Activated CD8-positive, alpha-beta T cell treated with anti-CD3 and anti-CD28 coated beads for 36 hours (primary cell): Measurements from ENCODE around the gene OBSCN. TPM values are rescaled to one million over a fixed set of nuclear protein-coding genes. Genes with fewer than 3 reads are reported as not detected.

ENCODE experiments used
- ATAC-seq: fragments of 200-7000 bp; cut with Tn5 transposase; one replicate; pipeline ENCODE4 v1.10.0; 2021; ENCODE audit warnings: mild to moderate bottlenecking, moderate library complexity
- CTCF ChIA-PET: fragments of 350-600 bp; sonication (Branson Sonifier 250); formaldehyde crosslinking; loops from one replicate; lab custom pipeline; 2021; ENCODE audit warnings: antibody characterized with exemption; lab: Charles Lee
- POLR2A ChIA-PET: fragments of 350-600 bp; sonication (Branson Sonifier 250); formaldehyde crosslinking; loops from one replicate; lab custom pipeline; 2021; ENCODE audit warnings: antibody characterized with exemption; lab: Charles Lee
- DNase-seq: peaks from one replicate; pipeline ENCODE4 v3.0.0-alpha.2; 2020
- H3K27ac Mint-ChIP-seq: one replicate; pipeline ENCODE4 v1.8.0; 2021; ENCODE audit warnings: mild to moderate bottlenecking, mixed read lengths
- H3K27me3 Mint-ChIP-seq: one replicate; pipeline ENCODE4 v1.8.0; 2021; ENCODE audit warnings: mixed read lengths
- H3K36me3 Mint-ChIP-seq: one replicate; pipeline ENCODE4 v1.8.0; 2021; ENCODE audit warnings: low read depth, mixed read lengths
- H3K4me1 Mint-ChIP-seq: one replicate; pipeline ENCODE4 v1.8.0; 2021; ENCODE audit warnings: low read depth, mixed read lengths
- H3K4me3 Mint-ChIP-seq: one replicate; pipeline ENCODE4 v1.8.0; 2021; ENCODE audit warnings: mild to moderate bottlenecking, moderate library complexity, mixed read lengths
- H3K9me3 Mint-ChIP-seq: one replicate; pipeline ENCODE4 v1.8.0; 2021; ENCODE audit warnings: mixed read lengths
- CTCF ChIP-seq: fragments of 200-600 bp; IDR thresholded peaks from one replicate; pipeline ENCODE4 v1.8.0; 2022; ENCODE audit warnings: antibody characterized with exemption, mild to moderate bottlenecking
- intact Hi-C: fragments of 100-400 bp; cut with micrococcal nuclease; formaldehyde crosslinking; loops from one replicate; pipeline ENCODE4 v1.10.0; 2022
- total RNA-seq, 2 experiments: library from RNA; stranded (reverse); gene quantifications; one replicate each; pipeline ENCODE4 v1.2.3, GENCODE V29; 2021

Gene OBSCN
- total RNA-seq, 2 experiments from 2014 or later, result 21.6 to 23.7 TPM

DNA sequence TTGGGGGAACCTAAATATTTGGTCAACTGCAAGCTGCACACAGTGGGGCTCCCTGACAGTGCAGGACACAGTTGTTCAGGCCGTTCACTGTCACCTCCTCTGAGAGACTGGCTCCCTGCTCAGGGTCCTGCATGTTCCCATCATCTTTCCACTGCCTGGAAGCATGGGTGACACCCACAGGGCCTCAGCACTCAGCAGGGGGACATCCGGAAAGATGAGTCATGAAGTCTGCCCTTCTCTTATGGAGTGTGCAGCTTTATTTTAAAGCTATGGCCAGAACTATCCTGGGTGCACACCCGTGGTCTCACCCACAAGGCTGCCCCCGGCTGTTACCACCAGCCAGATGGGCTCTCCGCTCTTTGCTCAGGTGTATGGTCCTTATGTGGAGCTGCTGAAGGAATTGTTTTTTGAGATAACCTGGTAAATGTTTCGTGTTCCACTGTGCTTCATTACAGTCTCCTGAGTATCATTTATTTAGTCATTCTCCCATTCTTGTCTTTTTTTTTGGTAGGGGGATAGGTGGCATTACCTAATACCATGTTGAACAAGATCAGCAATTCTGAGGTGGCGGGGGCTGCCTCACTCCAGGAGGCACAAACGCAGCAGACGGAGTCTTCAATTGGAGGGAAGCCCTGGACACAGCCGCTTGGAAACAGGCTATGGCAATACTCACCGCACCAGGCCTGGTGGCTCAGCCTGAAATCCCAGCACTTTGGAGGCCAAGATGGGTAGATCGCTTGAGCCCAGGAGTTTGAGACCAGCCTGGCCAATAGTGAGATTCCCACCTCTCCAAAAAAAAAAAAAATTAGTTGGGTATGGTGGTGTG, 184.5 kb downstream of the OBSCN start:
- Mint-ChIP-seq H3K36me3 (peaks cover 7% of the 10 kb centered on the region), H3K4me1 (no peaks in the 10 kb centered on the region), H3K9me3 (no peaks in the 10 kb centered on the region), H3K4me3 (no peak overlapping the region), H3K27me3 (no peaks in the 10 kb centered on the region), H3K27ac (no peak overlapping the region)
- TF ChIP-seq CTCF, result no peak
- ChIA-PET POLR2A (interaction anchor here (1.4 kb wide), 1 partner anchor 13 kb away, joined by 3 read pairs; no protein-coding TSS in a partner anchor), CTCF (no interaction called here)
- no peak for DNase-seq
- intact Hi-C loops, result no loop called here
- ATAC-seq, result no peak

GRCh38 chr1:228393268-228393701, 185.4 kb downstream of the OBSCN start:
- Mint-ChIP-seq H3K4me3 (no peak overlapping the region), H3K4me1 (no peaks in the 10 kb centered on the region), H3K27me3 (no peaks in the 10 kb centered on the region), H3K9me3 (no peaks in the 10 kb centered on the region), H3K36me3 (peaks cover 9% of the 10 kb centered on the region), H3K27ac (no peak overlapping the region)
- peak; percentile 49 for ATAC-seq
- POLR2A ChIA-PET, result interaction anchor here (1.5 kb wide), 1 partner anchor 22 kb away, joined by 3 read pairs; no protein-coding TSS in a partner anchor
- intact Hi-C loops, result no loop called here
- no peak for TF ChIP-seq CTCF
- DNase-seq, result no peak
- CTCF ChIA-PET, result no interaction called here

DNA sequence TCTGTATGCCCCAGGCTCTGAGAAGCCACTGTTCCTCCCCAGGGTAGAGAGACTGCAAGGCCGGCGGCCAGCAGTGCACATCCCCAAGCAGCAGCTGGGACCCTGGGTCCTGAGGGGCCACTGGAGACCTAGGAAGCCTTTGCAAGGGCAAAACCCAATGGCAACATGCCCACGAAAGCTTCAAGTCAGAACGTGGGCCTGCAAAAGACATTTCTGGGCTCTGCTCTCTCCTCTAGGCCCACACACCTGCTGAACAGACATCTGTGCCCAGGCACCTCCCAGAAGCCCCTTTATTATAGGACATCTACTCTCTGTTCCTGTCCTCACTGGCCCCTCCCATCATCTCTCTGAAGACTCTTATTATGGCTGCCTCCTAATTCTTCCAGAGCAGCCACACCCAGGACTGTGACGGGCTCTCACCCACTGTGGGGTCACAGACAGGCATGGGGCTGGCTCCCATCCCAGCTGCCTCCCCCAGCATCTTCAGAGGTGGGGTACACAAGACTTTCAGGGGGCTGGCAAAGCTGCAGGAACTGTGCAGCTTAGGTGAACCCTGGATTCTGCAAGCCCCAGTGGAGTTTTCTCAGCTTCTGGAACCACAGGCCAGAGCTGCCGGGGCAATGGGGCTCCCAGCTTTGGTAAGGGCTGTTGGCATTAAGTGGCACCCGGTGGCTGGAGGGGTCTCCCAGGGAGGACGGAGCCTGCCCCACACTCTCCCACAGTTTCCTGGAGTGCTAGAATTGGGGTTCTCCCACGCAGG, 186.1 kb downstream of the OBSCN start:
- DNase-seq, result no peak
- H3K4me3 Mint-ChIP-seq, result no peak overlapping the region
- peak overlapping the region; percentile 38 for H3K27ac Mint-ChIP-seq
- no peaks in the 10 kb centered on the region for H3K27me3 Mint-ChIP-seq
- CTCF ChIA-PET, result no interaction called here
- no peak for TF ChIP-seq CTCF
- intact Hi-C loops, result no loop called here
- no peaks in the 10 kb centered on the region for H3K9me3 Mint-ChIP-seq
- POLR2A ChIA-PET, result interaction anchor here (1.5 to 2.4 kb wide), 2 partner anchors 11 to 21 kb away, joined by 3 to 13 read pairs; no protein-coding TSS in a partner anchor
- peaks cover 9% of the 10 kb centered on the region for H3K36me3 Mint-ChIP-seq
- no peaks in the 10 kb centered on the region for H3K4me1 Mint-ChIP-seq
- ATAC-seq, result no peak

- H3K36me3 Mint-ChIP-seq, result peaks cover 12% of the 10 kb centered on the region
- no peak for ATAC-seq
- intact Hi-C loops, result no loop called here
- H3K27me3 Mint-ChIP-seq, result no peaks in the 10 kb centered on the region
- no peak overlapping the region for H3K27ac Mint-ChIP-seq
- H3K4me1 Mint-ChIP-seq, result no peaks in the 10 kb centered on the region
- no peak overlapping the region for H3K4me3 Mint-ChIP-seq
- ChIA-PET CTCF (no interaction called here), POLR2A (interaction anchor here (2.4 kb wide), 1 partner anchor 10 kb away, joined by 13 read pairs; no protein-coding TSS in a partner anchor)
- DNase-seq, result no peak
- no peaks in the 10 kb centered on the region for H3K9me3 Mint-ChIP-seq
- TF ChIP-seq CTCF, result no peak
These were observed 186.9 kb downstream of the OBSCN start for GRCh38 chr1:228394571-228395394.
